Measurements from ENCODE around the gene PKHD1. TPM values are rescaled to one million over a fixed set of nuclear protein-coding genes. Genes with fewer than 3 reads are reported as not detected.

Gene PKHD1
- total and polyA plus RNA-seq, 2 of the 8 experiments (the other 6 are each of a cell fraction or from before 2014, with no cell fraction given), result 0.06 to 0.09 TPM

- H3K79me2 ChIP-seq (ENCODE audit: control insufficient read depth in 1 of 2, insufficient read depth in 2 of 2, low read length in 2 of 2), result no peaks in the 10 kb centered on the region
- no peak overlapping the region for H3K56ac ChIP-seq (replicated peaks; ENCODE audit: insufficient read length, low read depth, low read length)
- no peaks in the 10 kb centered on the region for H3K27me3 ChIP-seq (replicated peaks in 1 of 4; ENCODE audit: control insufficient read depth in 3 of 4, extremely low read depth in 1 of 4, insufficient read depth in 3 of 4, low read length in 3 of 4)
- no peaks in the 10 kb centered on the region for H4K20me1 ChIP-seq (replicated peaks in 1 of 2; ENCODE audit: control insufficient read depth in 1 of 2, insufficient read depth in 2 of 2, low read length in 2 of 2)
- H3K4ac ChIP-seq (replicated peaks; ENCODE audit: insufficient read length, low read depth, low read length), result no peak overlapping the region
- H3K23ac ChIP-seq (ENCODE audit: insufficient read length), result no peak overlapping the region
- no peaks in the 10 kb centered on the region for H3K36me3 ChIP-seq (ENCODE audit: control insufficient read depth in 2 of 4, insufficient read depth in 4 of 4, low read length in 3 of 4)
- H3K79me1 ChIP-seq (ENCODE audit: low read depth, low read length), result no peaks in the 10 kb centered on the region
- H3K18ac ChIP-seq (ENCODE audit: extremely low read depth, low read length), result no peak overlapping the region
- H2BK120ac ChIP-seq (replicated peaks; ENCODE audit: low read depth, low read length), result no peak overlapping the region
- CTCF ChIA-PET (ENCODE audit: partially characterized antibody), result no interaction called here
- no peak overlapping the region for H4K8ac ChIP-seq (ENCODE audit: extremely low read depth, insufficient read depth, low read length)
- no peak overlapping the region for H2AFZ ChIP-seq (ENCODE audit: low read length)
- H4K5ac ChIP-seq (ENCODE audit: insufficient read length, low read depth, low read length), result no peak overlapping the region
- 100% methylated on average over 1 of the region's 1 CpG; no CpG with 5 or more reads in 1 of the 2 experiments for whole genome bisulfite sequencing, 2 experiments (ENCODE audit: extremely low coverage in 1 of 2, insufficient coverage in 1 of 2, insufficient read length in 1 of 2, insufficient replicate concordance in 2 of 2, low coverage in 1 of 2, low lambda C conversion rate in 2 of 2, missing lambda C conversion rate in 1 of 2)
- H2BK20ac ChIP-seq (ENCODE audit: low read length), result no peak overlapping the region
- no peak overlapping the region for H3K27ac ChIP-seq (ENCODE audit: low read depth, low read length)
- no peak for FAIRE-seq
- no peak overlapping the region for H3K9ac ChIP-seq (replicated peaks in 1 of 4; ENCODE audit: extremely low read depth in 1 of 4, low read depth in 3 of 4, low read length in 3 of 4)
- no peak for DNase-seq (ENCODE audit: low read depth in 1 of 2, low spot score in 2 of 2)
- no peak for TF ChIP-seq SP2 (IDR thresholded peaks at IDR 0.05; ENCODE audit: low read length)
- no peak for TF ChIP-seq MAX (IDR thresholded peaks at IDR 0.05)
- TF ChIP-seq RAD21 (IDR thresholded peaks at IDR 0.05 in 1 of 2, conservative IDR thresholded peaks at IDR 0.05 in 1 of 2; ENCODE audit: low read depth in 2 of 2, low read length in 2 of 2), result no peak
- no peak for TF ChIP-seq KDM4A (IDR thresholded peaks at IDR 0.05; ENCODE audit: low read depth, low read length, severe bottlenecking)
- H3K4me2 ChIP-seq (ENCODE audit: insufficient read depth in 1 of 2, low read depth in 2 of 2, low read length in 2 of 2), result no peak overlapping the region
- H4K91ac ChIP-seq (replicated peaks; ENCODE audit: insufficient read length, low read length), result no peak overlapping the region
- H2BK5ac ChIP-seq (ENCODE audit: low read depth, low read length), result no peak overlapping the region
- no peaks in the 10 kb centered on the region for H3K4me1 ChIP-seq (replicated peaks in 1 of 4; ENCODE audit: control insufficient read depth in 3 of 4, insufficient read depth in 4 of 4, low read length in 3 of 4)
- POLR2A ChIA-PET (ENCODE audit: partially characterized antibody), result no interaction called here
- H2AK5ac ChIP-seq (ENCODE audit: low read depth, low read length), result no peak overlapping the region
- no peak overlapping the region for H2BK12ac ChIP-seq (ENCODE audit: low read depth, low read length)
- no peak overlapping the region for H3K14ac ChIP-seq (ENCODE audit: insufficient read length)
- no peak overlapping the region for H2BK15ac ChIP-seq (ENCODE audit: low read length)
- no peaks in the 10 kb centered on the region for H3K9me3 ChIP-seq (ENCODE audit: insufficient read depth in 2 of 2, low read depth in 1 of 2, low read length in 1 of 2)
- H3K4me3 ChIP-seq (ENCODE audit: extremely low read depth in 1 of 4, insufficient read depth in 2 of 4, low read depth in 3 of 4, low read length in 4 of 4), result no peak overlapping the region
- no peaks in the 10 kb centered on the region for H3K23me2 ChIP-seq (ENCODE audit: low read depth, low read length)
Measured at GRCh38 chr6:51788121-51788520, 299.3 kb downstream of the PKHD1 start.

All from H1 (cell line).